Fibroblast of upper back skin (primary cell): ENCODE data around the gene SECISBP2.
"Not testable (repeated sequence)": the region's sequence is repeated elsewhere in the genome, so short reads cannot be mapped to it uniquely, and the experiment has no call there.

Source experiments
- DNase-seq: peaks from one replicate; pipeline ENCODE4 v3.0.0-alpha.2; 2013

Gene SECISBP2

GRCh38 chr9:89310475-89311345, 7.6 kb upstream of the SECISBP2 start, which contains the start of gene CKS2:
Gene CKS2, plus strand, starts transcription at chr9:89311195. Its CDS starts 98 bp downstream, at chr9:89311293.
- DNase-seq = peak; percentile 100

- DNase-seq = no peak
Measured at GRCh38 chr9:89311346-89312221, 6.7 kb upstream of the SECISBP2 start.

GRCh38 chr9:89312222-89312571, 6.1 kb upstream of the SECISBP2 start:
- DNase-seq = no peak

- peak; percentile 35 for DNase-seq
Measured at GRCh38 chr9:89313842-89314241, 4.5 kb upstream of the SECISBP2 start.

GRCh38 chr9:89314955-89315354, 3.3 kb upstream of the SECISBP2 start:
- DNase-seq = no peak

- DNase-seq = no peak
Measured at GRCh38 chr9:89315482-89315881, 2.8 kb upstream of the SECISBP2 start.

GRCh38 chr9:89317282-89317681, 1.0 kb upstream of the SECISBP2 start:
- no peak for DNase-seq

DNA sequence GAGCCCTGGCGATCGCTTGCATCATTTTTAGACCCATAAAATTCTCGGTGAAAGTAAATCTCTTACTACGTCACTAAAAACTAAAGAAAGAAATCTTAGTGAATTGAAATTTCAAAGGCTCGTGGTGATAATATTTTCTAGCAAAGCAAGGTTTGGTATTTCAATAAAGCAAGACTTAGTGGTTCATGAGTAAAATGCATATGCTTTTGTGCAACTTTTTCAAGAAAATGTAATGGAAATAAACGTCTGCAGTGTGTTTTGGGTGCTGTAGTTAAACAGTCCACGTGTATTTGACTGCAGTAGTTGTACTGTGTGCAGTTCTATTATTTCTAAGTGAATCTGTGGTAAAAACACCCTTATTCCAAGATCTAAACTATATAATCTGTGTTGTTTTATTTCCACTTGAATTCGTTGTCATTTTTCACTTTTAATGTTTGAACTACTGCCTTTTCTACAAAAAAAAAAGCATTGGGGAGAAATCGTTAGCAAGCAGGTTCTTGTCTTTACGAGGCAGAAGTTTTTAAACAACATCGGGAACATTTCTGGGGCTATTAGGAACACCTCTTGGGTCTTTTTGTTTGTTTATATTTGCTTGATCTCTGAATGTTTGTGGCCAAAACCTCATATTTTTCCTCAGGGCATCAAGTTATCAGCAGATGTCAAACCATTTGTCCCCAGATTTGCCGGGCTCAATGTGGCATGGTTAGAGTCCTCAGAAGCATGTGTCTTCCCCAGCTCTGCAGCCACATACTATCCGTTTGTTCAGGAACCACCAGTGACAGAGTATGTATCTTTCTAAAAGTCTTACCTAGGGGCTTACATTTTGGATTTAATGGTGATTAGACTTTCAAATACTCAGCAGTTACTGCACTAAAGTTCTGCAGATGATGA, 960 bp downstream of the SECISBP2 start:
- no peak for DNase-seq

GRCh38 chr9:89323390-89323789, 5.1 kb downstream of the SECISBP2 start:
- DNase-seq = peak; percentile 22

DNA sequence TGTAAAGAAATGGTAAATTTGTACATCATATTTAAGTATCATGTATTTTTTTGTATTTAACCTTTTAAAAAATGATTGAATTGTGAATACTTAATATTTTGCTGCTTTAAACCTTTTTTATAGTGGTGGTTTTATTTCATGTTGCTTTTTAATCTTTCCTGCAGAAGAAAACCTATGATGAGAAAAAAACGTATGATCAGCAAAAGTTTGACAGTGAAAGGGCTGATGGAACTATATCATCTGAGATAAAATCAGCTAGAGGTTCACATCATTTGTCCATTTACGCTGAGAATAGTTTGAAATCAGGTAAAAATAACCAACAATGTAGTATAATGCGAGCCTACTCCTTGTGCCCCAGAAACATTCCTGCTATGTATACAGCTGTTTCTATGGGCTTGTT, 7.4 kb downstream of the SECISBP2 start:
- DNase-seq = no peak

DNA sequence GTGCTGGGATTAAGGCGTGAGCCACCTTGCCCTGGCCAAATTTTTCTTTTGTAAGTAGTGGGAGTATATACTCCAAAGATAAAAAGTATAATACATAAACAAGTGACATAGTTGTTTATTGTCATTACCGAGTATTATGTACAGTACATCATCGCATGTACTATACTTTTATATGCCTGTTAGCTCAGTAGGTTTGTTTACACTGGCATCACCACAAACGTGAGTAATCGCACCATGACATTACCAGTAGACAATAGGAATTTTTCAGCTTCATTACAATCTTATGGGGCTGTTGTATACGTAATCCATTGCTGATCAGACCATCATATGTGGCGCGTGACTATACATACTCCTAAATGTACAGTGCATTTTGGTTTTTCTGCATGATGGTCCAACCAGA, 9.8 kb downstream of the SECISBP2 start:
- DNase-seq = no peak

DNA sequence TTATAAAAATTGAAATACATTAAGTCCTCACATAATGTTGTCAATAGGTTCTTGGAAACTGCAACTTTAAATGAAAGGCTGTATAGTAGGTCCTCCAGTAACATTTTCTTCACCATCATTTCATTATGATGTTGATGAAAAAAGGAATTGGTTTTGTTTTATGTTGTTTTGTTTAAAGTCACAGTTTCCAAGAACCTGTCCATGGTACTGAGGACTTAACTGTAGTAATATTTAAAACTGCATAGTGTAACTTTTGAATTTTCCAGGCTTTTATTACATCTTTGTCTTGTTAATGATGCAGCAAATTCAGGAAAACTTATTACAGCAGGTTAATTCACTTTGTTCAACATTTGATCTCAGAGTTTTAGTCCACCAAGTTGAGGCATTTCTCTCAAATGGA, 11.6 kb downstream of the SECISBP2 start:
- no peak for DNase-seq

DNA sequence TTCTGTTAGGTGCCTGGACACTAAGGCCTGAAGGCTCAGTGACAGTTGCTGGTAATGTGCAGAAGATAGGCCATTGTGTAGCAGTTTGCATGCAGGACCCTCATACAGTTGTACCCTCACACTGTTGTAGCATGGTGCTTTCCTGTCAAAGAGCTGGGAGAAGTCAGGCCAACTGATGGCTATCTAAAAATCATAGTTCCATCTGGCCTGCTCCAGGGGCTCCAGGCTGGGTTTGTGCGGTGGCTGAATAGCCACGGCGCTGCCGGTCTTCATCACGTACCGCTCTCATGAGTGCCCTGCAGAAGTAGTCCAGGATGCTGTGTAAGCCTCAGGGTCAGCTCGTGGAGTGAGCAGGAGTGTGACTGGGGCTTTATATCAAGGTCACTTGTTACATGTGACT, 12.2 kb downstream of the SECISBP2 start:
- no peak for DNase-seq

DNA sequence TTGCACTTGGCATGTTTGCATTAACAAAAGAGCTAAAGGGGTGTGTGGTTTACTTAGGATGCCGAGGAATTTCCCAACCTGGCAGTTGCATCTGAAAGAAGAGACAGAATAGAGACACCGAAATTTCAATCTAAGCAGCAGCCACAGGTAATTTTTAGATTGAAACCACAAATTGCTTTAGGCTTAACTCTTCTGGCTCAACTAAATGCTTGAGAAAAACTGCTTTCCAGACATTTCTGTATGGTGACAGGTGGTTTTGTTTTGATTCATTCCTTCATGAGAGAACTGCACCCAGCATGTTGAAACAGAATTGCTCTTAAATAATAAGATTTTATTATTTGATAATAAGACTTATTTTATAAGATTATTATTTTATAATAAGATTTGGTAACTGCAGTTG, 21.5 kb downstream of the SECISBP2 start:
- DNase-seq = no peak

GRCh38 chr9:89340332-89340731, 22.0 kb downstream of the SECISBP2 start:
- no peak for DNase-seq

DNA sequence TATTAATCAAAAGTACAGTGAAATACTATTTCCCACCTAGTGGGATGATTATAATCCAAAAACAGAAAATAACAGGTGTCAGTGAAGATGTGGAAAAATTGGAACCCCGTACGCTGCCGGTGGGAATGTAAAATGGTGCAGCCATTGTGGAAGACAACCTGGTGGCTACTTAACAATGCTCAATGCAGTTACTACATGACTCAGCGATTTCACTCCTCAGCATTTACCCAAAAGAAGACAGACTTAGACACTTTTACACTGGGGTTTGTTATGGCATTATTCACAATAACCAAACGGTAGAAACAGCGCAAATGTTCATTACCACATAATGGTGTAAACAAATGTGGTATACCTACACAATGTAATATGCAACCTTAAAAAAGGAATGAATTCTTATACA, 23.9 kb downstream of the SECISBP2 start:
- DNase-seq = no peak

GRCh38 chr9:89342948-89343347, 24.6 kb downstream of the SECISBP2 start:
- DNase-seq = no peak

DNA sequence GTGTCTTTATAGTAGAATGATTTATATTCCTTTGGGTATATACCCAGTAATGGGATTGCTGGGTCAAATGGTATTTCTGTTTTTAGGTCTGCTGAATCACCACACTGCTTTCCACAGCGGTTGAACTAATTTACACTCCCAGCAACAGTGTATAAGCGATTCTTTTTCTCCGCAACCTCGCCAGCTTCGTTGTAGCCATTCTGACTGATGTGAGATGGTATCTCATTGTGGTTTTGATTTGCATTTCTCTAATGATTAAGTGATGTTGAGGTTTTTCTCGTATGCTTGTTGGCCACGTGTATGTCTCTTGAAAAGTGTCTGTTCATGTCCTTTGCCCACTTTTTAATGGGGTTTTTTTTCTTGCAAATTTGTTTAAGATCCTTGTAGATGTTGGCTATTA, 25.5 kb downstream of the SECISBP2 start:
- not testable (repeated sequence) for DNase-seq

- no peak for DNase-seq
Measured at GRCh38 chr9:89345476-89345875, 27.2 kb downstream of the SECISBP2 start.

GRCh38 chr9:89346696-89347095, 28.4 kb downstream of the SECISBP2 start:
- DNase-seq = no peak

GRCh38 chr9:89347651-89348050, 29.4 kb downstream of the SECISBP2 start:
- no peak for DNase-seq

GRCh38 chr9:89349607-89350006, 31.3 kb downstream of the SECISBP2 start:
- DNase-seq = no peak

GRCh38 chr9:89350988-89351557, 32.8 kb downstream of the SECISBP2 start:
- DNase-seq = no peak
